Superior temporal gyrus (tissue), 1 donor: ENCODE data around the gene AGBL4.

Experiments
- DNase-seq: peaks from one replicate; pipeline ENCODE4 v3.0.0-alpha.2; 2016; ENCODE audit errors: extremely low spot score

Gene AGBL4

GRCh38 chr1:48488721-48489120 is 1535.0 kb downstream of the AGBL4 start:
- no peak for DNase-seq
